ENCODE results near the gene TSSC4. TPM values are rescaled to one million over a fixed set of nuclear protein-coding genes. Genes with fewer than 3 reads are reported as not detected.

Gene TSSC4
- total and polyA plus RNA-seq, 2 of the 13 experiments (the other 11 are each of a cell fraction or from before 2014, with no cell fraction given), result 16.2 to 58.6 TPM

GRCh38 chr11:2420502-2421225, 20.1 kb downstream of the TSSC4 start (continued):
- TF ChIP-seq GPBP1L1 (CRISPR knock-in tag; IDR thresholded peaks at IDR 0.05) (no peak), NCOA5 (CRISPR knock-in tag; IDR thresholded peaks at IDR 0.05) (no peak), ZC3H13 (CRISPR knock-in tag; IDR thresholded peaks at IDR 0.05) (no peak), ZNF34 (CRISPR knock-in tag; IDR thresholded peaks at IDR 0.05; ENCODE audit: borderline replicate concordance) (no peak), XRCC5 (optimal IDR thresholded peaks at IDR 0.05; ENCODE audit: low read length) (no peak), RXRA (CRISPR knock-in tag; IDR thresholded peaks at IDR 0.05) (no peak), ZNF609 (CRISPR knock-in tag; IDR thresholded peaks at IDR 0.05; ENCODE audit: borderline replicate concordance) (no peak), ARID3A (IDR thresholded peaks at IDR 0.05; ENCODE audit: low read depth, low read length) (no peak), ZNF496 (CRISPR knock-in tag; IDR thresholded peaks at IDR 0.05; ENCODE audit: insufficient replicate concordance) (no peak), NFE2 (CRISPR knock-in tag; IDR thresholded peaks at IDR 0.05) (no peak), SAFB2 (CRISPR knock-in tag; IDR thresholded peaks at IDR 0.05; ENCODE audit: borderline replicate concordance, low read depth) (0 out of 2 replicates have a peak, but pooled peaks have one; percentile 31), ZNF574 (CRISPR knock-in tag; IDR thresholded peaks at IDR 0.05) (peak; percentile 52; the same call in 1 of the 2 replicates), ZNF678 (CRISPR knock-in tag; IDR thresholded peaks at IDR 0.05) (no peak), ZNF710 (CRISPR knock-in tag; IDR thresholded peaks at IDR 0.05; ENCODE audit: borderline replicate concordance) (no peak), ZNF556 (CRISPR knock-in tag; IDR thresholded peaks at IDR 0.05; ENCODE audit: borderline replicate concordance) (no peak)

All from HepG2 (cell line).